Endodermal cell (in vitro differentiated cells): ENCODE measurements around the gene PRICKLE4. TPM values are rescaled to one million over a fixed set of nuclear protein-coding genes. Genes with fewer than 3 reads are reported as not detected.
A peak's percentile ranks its signal among the peaks of the same experiment; 100 is the strongest.

Experiments used
- DNase-seq: peaks from one replicate; pipeline ENCODE4 v3.0.0-alpha.2; 2017
- H3K27ac ChIP-seq: 2 replicates; pipeline ENCODE4 v1.5.1; 2013; ENCODE audit warnings: mild to moderate bottlenecking, low read depth, low read length, moderate library complexity
- H3K27me3 ChIP-seq: 2 replicates; pipeline ENCODE4 v1.6.1; 2013; ENCODE audit warnings: mild to moderate bottlenecking, low read length, moderate library complexity; ENCODE audit not compliant: insufficient read depth, control insufficient read depth, poor library complexity, severe bottlenecking
- H3K36me3 ChIP-seq: 2 replicates; pipeline ENCODE4 v1.7.0; 2013; ENCODE audit warnings: mild to moderate bottlenecking, low read length, moderate library complexity; ENCODE audit not compliant: control insufficient read depth, insufficient read depth
- H3K4me1 ChIP-seq: one replicate; pipeline ENCODE4 v1.7.0; 2013; ENCODE audit warnings: low read length; ENCODE audit not compliant: control insufficient read depth, insufficient read depth
- H3K4me3 ChIP-seq: 2 replicates; pipeline ENCODE4 v1.5.1; 2013; ENCODE audit warnings: mild to moderate bottlenecking, low read length, moderate library complexity
- H3K9ac ChIP-seq: 2 replicates; pipeline ENCODE4 v1.6.1; 2013; ENCODE audit warnings: mild to moderate bottlenecking, low read length, moderate library complexity; ENCODE audit not compliant: poor library complexity, severe bottlenecking; ENCODE audit errors: extremely low read depth
- H3K9me3 ChIP-seq: 2 replicates; pipeline ENCODE4 v1.6.1; 2013; ENCODE audit warnings: mild to moderate bottlenecking, low read length, moderate library complexity; ENCODE audit not compliant: control insufficient read depth
- H3K27ac Mint-ChIP-seq: 2 replicates; pipeline ENCODE4 v1.8.0; 2020; ENCODE audit warnings: mixed read lengths
- H3K27me3 Mint-ChIP-seq: 2 replicates; pipeline ENCODE4 v1.8.0; 2021; ENCODE audit warnings: mild to moderate bottlenecking, mixed read lengths; ENCODE audit not compliant: insufficient read depth
- H3K36me3 Mint-ChIP-seq: 2 replicates; pipeline ENCODE4 v1.8.0; 2020; ENCODE audit warnings: low read depth, mixed read lengths
- H3K4me1 Mint-ChIP-seq: 2 replicates; pipeline ENCODE4 v1.8.0; 2020; ENCODE audit warnings: mixed read lengths
- H3K4me3 Mint-ChIP-seq: 2 replicates; pipeline ENCODE4 v1.8.0; 2020; ENCODE audit warnings: mild to moderate bottlenecking, moderate library complexity, mixed read lengths
- H3K9me3 Mint-ChIP-seq: 2 replicates; pipeline ENCODE4 v1.8.0; 2020; ENCODE audit warnings: mild to moderate bottlenecking, mixed read lengths
- WGBS, 2 experiments: methylation state at CpG; one replicate each; pipeline versions ENCODE4 v1.1.5 to v1.1.7; 2013; ENCODE audit warnings: missing lambda C conversion rate in 2 of 2, mixed read lengths in 1 of 2; ENCODE audit not compliant: insufficient coverage in 1 of 2, insufficient read length in 1 of 2; 5-methylcytosine and 5-hydroxymethylcytosine counted together
- total RNA-seq, 2 donors: library from RNA; stranded (reverse); fragmentation: NEBNext Ultra II Directional in 1 of 2; extraction: Animal tissue kit (Norgen Biotek cat#: 25700) in 1 of 2; gene quantifications; 2 replicates in 1 of 2; 3 replicates in 1 of 2; pipeline ENCODE4 v1.2.1, GENCODE V29; 2021
- TF ChIP-seq, protein P1 (sequence below): fragments of 200-600 bp; sonication (generic); conservative IDR thresholded peaks from 2 replicates; pipeline ENCODE4 v1.5.0; 2021; ENCODE audit warnings: antibody characterized with exemption, mild to moderate bottlenecking

PRICKLE4 gene
- total RNA-seq, 2 donors from 2014 or later: 2.6 to 3.6 TPM

DNA sequence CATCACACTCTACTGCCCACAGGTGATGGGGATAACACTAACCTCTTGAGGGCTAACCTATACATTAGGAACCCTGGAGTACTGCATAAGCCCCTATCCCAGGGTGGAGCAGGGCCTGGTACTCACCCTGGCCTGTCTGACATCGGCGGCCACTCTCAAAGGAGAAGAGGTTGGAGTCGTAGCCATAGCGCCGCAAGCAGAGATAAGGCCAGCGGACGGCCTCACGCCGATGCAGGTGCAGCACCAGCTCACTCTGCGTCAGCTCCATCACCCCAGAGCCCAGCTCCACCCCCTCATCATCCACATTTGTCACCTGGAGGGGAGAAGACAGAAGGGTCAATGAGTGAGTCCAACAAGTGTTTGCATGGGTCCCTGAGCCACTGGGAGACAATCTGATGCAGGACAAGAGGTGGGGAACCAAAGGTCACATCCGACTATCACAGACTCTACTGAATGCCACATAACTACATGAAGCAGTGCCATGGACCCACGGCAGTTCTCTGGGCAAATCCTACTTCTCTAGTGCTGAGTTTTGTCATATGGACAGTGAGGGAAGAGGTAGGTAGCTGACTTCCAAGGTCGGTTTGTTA, 5.2 kb upstream of the PRICKLE4 start:
- WGBS, 2 experiments: 94 to 96% methylated on average over 2 to 13 of the region's 13 CpGs

DNA sequence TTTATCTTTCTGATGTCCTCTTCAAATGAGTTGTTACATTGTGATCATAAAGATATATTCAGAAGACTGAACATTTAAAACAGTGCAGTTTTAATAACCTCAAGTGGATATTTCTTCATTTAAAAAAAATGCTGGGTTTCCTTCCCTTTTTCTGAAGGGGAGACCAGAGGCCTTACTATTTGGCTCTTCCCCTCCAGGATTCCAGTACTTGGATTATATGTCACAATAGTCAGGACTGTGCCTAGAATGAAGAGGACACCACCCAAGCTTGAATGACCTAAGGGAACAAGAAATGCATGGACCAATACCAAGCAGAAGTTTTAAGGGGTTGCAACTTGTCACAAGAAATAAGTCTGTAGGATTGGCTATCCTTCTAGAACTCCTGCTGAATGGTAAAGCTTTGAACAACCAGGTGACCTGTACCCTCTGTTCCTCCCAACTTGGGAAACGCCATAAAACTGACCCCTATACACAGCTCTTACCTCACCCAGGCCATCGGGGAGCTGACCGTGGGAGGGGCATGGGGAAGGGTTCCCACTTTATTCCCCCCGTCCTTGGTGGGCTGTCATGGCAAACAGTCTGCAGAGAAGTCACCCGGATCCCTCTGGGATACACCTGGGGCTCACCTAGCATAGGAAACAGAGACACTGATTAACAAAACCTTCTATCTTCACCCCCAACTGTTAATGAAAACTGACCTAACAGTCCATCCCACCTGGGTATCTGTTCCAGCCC, 2.9 kb upstream of the PRICKLE4 start:
- DNase-seq: no peak
- no peak overlapping the region for H3K27ac Mint-ChIP-seq
- no peak overlapping the region for H3K4me3 Mint-ChIP-seq
- Histone ChIP-seq H3K27ac (no peak overlapping the region), H3K4me1 (no peaks in the 10 kb centered on the region), H3K9ac (no peak overlapping the region), H3K4me3 (no peak overlapping the region), H3K27me3 (peaks cover 19% of the 10 kb centered on the region), H3K9me3 (no peaks in the 10 kb centered on the region), H3K36me3 (peaks cover 25% of the 10 kb centered on the region)
- H3K9me3 Mint-ChIP-seq: no peaks in the 10 kb centered on the region
- peaks cover 28% of the 10 kb centered on the region for H3K27me3 Mint-ChIP-seq
- H3K36me3 Mint-ChIP-seq: peaks cover 23% of the 10 kb centered on the region
- TF ChIP-seq, protein P1, sequence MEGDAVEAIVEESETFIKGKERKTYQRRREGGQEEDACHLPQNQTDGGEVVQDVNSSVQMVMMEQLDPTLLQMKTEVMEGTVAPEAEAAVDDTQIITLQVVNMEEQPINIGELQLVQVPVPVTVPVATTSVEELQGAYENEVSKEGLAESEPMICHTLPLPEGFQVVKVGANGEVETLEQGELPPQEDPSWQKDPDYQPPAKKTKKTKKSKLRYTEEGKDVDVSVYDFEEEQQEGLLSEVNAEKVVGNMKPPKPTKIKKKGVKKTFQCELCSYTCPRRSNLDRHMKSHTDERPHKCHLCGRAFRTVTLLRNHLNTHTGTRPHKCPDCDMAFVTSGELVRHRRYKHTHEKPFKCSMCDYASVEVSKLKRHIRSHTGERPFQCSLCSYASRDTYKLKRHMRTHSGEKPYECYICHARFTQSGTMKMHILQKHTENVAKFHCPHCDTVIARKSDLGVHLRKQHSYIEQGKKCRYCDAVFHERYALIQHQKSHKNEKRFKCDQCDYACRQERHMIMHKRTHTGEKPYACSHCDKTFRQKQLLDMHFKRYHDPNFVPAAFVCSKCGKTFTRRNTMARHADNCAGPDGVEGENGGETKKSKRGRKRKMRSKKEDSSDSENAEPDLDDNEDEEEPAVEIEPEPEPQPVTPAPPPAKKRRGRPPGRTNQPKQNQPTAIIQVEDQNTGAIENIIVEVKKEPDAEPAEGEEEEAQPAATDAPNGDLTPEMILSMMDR: no peak
- 83 to 95% methylated on average over 1 to 5 of the region's 5 CpGs for WGBS, 2 experiments
- peaks cover 14% of the 10 kb centered on the region for H3K4me1 Mint-ChIP-seq

More for the DNA sequence above, 5.2 kb upstream of the PRICKLE4 start:
- Histone ChIP-seq H3K4me1 (no peaks in the 10 kb centered on the region), H3K4me3 (no peak overlapping the region), H3K27ac (no peak overlapping the region), H3K9ac (no peak overlapping the region), H3K27me3 (no peaks in the 10 kb centered on the region), H3K9me3 (no peaks in the 10 kb centered on the region), H3K36me3 (peaks cover 37% of the 10 kb centered on the region)
- TF ChIP-seq, protein P1: no peak
- Mint-ChIP-seq H3K9me3 (no peaks in the 10 kb centered on the region), H3K36me3 (peaks cover 36% of the 10 kb centered on the region), H3K27me3 (peaks cover 7% of the 10 kb centered on the region), H3K4me3 (no peak overlapping the region), H3K27ac (no peak overlapping the region), H3K4me1 (peaks cover 9% of the 10 kb centered on the region)
- no peak for DNase-seq

DNA sequence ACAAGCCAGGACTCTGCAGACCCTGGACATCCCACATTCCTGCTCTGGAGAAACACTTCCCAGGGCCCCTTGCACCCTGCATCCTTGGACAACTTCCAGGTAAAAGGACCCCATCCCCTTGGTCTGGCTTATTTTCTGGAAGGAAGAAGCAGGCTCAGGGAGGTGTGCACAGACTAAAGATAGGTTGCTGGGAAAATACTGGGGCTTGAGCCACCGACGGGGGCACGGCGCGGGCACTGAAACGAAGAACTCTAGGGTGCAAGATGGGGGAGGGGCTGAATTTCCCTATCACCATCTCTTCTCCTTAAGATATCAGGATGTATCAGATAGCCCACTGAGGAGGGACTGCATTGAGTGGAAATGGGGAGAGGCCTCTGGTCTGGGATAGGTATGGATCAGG, 1.7 kb upstream of the PRICKLE4 start:
- Histone ChIP-seq H3K9ac (peak overlapping the region; percentile 38), H3K4me1 (no peaks in the 10 kb centered on the region), H3K9me3 (no peaks in the 10 kb centered on the region), H3K27me3 (peaks cover 30% of the 10 kb centered on the region), H3K27ac (no peak overlapping the region), H3K36me3 (peaks cover 24% of the 10 kb centered on the region), H3K4me3 (peak overlapping the region; percentile 94)
- H3K27ac Mint-ChIP-seq: no peak overlapping the region
- H3K27me3 Mint-ChIP-seq: peaks cover 39% of the 10 kb centered on the region
- no peak for DNase-seq
- peaks cover 22% of the 10 kb centered on the region for H3K36me3 Mint-ChIP-seq
- 53 to 73% methylated on average over 4 to 6 of the region's 6 CpGs for WGBS, 2 experiments
- H3K4me3 Mint-ChIP-seq: peak overlapping the region; percentile 77
- H3K9me3 Mint-ChIP-seq: no peaks in the 10 kb centered on the region
- TF ChIP-seq, protein P1: no peak
- H3K4me1 Mint-ChIP-seq: peaks cover 14% of the 10 kb centered on the region
